DMS53 treated with DMSO at 0.1 percent for 48 hours (cell line): ENCODE data around the gene SYT6.

Experiments
- DNase-seq: peaks from one replicate; lab custom pipeline; 2025; ENCODE audit not compliant: unreplicated experiment; lab: John Stamatoyannopoulos, UW

SYT6 gene

GRCh38 chr1:114153261-114154145 is at the start of gene SYT6:
Gene SYT6 (minus strand): TSS chr1:114153869. CDS start chr1:114153772, 97 bp downstream.
- DNase-seq, result no peak

- DNase-seq, result no peak
Measured at GRCh38 chr1:114201486-114201885, 47.8 kb upstream of the SYT6 start.

DNA sequence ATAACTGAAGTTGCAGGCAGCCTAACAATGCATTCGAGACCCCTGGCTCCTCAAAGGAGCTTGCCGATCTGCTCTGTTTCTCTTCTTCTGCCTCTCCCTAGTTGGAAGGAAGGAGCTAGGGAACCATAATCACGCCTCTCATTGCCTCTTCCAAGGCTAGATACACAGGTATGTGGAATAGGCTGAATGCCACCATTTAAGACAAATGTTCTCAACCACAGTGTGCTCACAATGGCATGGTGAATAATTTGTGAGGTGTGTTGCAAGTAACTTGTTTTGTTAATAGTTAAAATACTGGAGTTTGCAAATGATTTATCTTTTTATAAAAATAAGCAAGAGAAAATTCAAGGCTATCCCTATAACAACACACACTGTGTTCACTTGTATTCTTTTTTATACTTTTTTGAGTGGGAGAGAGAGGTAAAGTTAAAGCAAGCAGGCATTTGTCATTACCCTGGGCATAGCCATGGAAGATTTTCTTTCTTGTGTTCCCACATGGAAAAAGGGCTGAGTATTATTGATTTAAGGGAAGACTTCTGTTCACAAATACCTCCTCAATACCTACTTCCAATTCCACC is 45.4 kb upstream of the SYT6 start:
- no peak for DNase-seq

DNA sequence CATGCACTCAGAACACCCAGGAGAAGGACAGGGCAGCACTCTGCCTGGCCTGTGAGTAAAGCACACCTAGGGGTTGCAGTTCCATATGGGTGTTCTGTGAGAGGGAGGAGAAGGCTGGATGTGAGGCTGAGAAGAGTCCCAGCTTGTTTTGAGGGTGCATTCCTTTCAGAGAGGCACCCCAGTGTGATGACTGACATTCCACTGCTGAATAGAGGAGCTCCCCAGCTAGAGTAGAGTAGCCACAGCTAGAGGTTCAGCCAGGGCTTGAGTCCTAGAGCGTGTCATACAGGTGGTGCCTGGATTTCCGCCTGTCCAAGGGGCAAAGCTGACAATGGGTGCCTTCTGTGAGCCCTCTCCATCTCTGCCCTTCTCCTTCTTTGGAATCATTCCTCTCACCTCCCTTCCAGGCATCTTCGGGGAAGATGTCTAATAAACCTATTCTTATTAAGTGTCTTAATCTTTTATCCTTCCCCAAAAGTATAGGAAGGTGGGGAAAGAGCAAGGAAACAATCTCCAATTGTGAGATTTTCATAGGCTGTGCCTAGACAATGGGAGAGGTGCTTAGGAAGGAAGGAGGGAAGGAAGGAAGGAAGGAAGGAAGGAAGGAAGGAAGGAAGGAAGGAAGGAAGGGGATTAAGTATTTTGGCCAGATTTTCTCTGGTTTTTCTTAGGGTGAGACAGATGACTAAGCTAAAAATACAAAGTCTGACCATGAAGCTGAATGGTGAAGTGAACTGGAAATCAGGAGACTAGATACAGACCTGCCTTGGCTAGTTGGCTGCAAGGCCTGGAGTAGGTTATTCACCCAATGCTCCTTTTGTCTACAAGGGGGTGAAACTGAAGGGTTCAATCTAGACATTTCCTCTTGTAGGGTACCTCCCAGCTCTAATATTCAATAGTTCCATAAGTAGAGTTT is 43.6 kb upstream of the SYT6 start:
- no peak for DNase-seq

GRCh38 chr1:114195819-114196218 is 42.1 kb upstream of the SYT6 start:
- DNase-seq, result no peak

DNA sequence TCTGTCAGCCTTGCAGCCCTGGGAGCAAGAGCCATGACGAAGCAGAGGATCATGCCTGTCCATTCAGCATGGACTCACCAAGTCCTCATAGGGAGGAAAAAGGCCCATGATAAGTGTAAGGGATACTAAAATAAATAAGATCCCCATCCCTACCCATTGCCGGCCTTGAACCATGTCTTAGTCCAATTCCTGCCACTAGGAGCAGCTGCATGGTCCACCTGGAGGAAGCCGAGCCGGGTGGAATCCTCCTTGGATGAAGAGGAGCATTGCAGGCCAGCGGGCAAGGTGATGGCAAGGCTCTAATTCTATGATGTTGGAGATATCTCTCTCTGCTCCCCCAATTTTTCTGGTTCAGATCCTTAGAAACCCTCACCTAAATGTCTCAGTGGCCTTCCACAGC is 38.7 kb upstream of the SYT6 start:
- no peak for DNase-seq

DNA sequence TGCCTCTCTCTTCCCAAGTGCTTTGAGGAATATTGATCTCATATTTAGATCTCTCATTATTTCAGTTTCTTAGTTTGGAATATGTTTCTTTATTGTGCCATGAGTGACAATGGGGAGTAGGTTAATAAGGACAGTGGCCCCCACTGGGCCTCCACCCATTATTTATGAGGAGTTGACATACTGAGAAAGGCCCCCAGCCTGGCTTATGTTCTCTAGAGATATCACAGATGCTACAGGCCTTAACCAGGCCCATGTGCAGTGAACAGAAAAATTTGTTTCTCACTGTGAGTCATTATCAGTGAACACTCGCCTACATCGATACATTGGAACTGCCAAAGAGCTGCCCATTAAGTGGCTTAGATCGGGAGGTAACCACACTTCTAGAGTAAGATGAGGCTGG is 35.7 kb upstream of the SYT6 start:
- no peak for DNase-seq

- no peak for DNase-seq
Measured at GRCh38 chr1:114181356-114181755, 27.7 kb upstream of the SYT6 start.

GRCh38 chr1:114180742-114181141 is 27.1 kb upstream of the SYT6 start:
- no peak for DNase-seq

- DNase-seq, result no peak
Measured at GRCh38 chr1:114178936-114179335, 25.3 kb upstream of the SYT6 start.

GRCh38 chr1:114177282-114177681 is 23.6 kb upstream of the SYT6 start:
- DNase-seq, result no peak

- no peak for DNase-seq
Measured at GRCh38 chr1:114176366-114176765, 22.7 kb upstream of the SYT6 start.

GRCh38 chr1:114173680-114174079 is 20.0 kb upstream of the SYT6 start:
- DNase-seq, result no peak

GRCh38 chr1:114169509-114169908 is 15.8 kb upstream of the SYT6 start:
- no peak for DNase-seq

GRCh38 chr1:114167226-114167625 is 13.6 kb upstream of the SYT6 start:
- no peak for DNase-seq

GRCh38 chr1:114164840-114165543 is 11.3 kb upstream of the SYT6 start:
- no peak for DNase-seq

DNA sequence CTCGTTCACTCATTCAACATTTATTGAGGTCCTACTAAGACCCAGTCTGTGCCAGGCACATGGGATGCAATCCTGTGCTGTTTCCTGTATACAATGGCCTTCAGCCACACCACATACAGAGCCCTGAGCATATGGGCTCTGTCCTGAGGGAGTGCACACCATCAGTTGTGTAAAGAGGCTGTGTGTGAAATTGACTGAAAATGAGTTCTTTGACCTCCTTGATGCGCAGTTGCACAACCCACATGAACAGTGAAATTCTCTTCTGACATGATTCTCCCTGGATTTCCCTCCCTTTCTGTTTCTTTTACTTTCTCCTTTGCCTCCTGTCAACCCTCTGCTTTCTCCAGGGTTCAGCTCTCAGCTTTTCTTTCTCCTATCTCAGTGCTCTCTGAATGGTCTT is 6.3 kb upstream of the SYT6 start:
- DNase-seq, result no peak

- no peak for DNase-seq
Measured at GRCh38 chr1:114157275-114157660, 3.6 kb upstream of the SYT6 start.

GRCh38 chr1:114156538-114157274 is 3.0 kb upstream of the SYT6 start:
- no peak for DNase-seq

GRCh38 chr1:114155706-114156105 is 2.0 kb upstream of the SYT6 start:
- no peak for DNase-seq
